ENCODE measurements around the gene PIK3CA.
"Not testable (repeated sequence)": the region's sequence is repeated elsewhere in the genome, so short reads cannot be mapped to it uniquely, and the experiment has no call there.

Gene PIK3CA

DNA sequence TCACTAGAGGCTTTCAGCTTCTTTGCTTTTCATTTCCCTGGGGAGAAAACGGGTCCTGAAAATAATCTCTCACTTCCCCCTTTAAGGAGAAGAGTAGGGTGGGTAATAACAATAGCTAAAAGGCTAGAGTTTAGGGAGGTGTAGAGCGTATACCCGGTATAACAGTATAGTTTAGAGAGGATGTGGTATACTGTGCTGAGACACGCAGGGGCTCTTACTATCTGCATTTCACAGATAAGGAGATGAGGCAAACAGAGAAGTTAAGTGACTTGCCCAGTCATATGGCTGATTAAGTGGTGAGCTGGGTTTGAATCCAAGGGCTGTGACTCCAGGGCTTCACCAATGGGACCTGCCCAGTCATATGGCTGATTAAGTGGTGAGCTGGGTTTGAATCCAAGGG is 117.7 kb downstream of the PIK3CA start:
- DNase-seq: no peak

DNA sequence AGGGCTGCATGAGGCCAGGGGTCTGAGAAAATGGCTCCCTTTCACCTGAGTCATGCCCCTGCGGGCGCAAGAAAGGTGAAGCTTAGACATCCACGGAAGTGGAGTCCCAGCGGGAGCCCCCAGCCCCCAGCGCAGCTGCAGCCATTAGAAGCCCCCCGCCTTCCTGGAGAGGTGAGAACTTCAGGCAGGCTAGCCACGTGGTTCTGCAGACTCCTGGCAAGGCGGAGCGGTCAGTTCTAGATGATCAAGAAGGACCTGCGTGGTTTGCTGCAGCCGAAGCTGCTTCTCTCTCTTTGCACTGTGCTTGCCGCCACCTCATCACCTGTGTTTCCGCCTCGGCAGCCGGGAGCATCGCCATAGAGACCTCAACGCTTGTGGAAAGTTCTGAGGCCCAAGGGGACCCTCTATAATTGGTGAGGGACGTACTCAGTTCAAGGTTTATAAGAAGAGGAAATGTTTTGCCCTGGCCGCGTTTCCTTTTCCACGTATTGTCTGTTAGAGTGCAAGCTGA is 118.6 kb downstream of the PIK3CA start:
- DNase-seq: no peak

- no peak for DNase-seq
Observed at GRCh38 chr3:179268400-179269051, 120.4 kb downstream of the PIK3CA start.

DNA sequence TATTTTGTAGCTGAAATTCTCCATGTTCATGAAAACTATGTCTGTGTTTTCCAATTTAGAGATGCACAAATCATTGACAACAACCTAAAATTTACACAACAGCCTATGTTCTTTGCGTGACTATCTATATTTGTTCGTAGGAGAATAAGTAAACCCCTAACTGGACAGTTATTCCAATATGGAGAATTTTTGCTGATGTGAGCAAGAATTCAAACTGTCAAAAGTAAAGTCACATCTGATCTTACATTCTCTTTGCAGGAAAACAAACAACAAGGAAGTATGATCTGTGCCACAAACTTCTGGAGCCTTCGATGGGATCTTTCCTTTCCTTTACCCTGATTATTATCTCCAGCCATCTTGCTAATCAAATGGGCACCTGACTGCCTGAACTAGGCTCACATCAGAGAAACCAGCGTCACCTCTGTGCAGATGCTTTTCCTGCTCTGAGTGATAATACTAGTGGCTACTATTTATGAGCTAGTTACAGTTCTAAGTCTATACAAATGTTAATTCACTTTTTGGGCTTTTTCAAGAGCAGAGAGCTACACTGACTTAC is 121.1 kb downstream of the PIK3CA start:
- DNase-seq: no peak

GRCh38 chr3:179272385-179272784 is 124.2 kb downstream of the PIK3CA start:
- peak; percentile 5 for DNase-seq

GRCh38 chr3:179274434-179274833 is 126.3 kb downstream of the PIK3CA start:
- not testable (repeated sequence) for DNase-seq

GRCh38 chr3:179276001-179276400 is 127.8 kb downstream of the PIK3CA start:
- DNase-seq: no peak

DNA sequence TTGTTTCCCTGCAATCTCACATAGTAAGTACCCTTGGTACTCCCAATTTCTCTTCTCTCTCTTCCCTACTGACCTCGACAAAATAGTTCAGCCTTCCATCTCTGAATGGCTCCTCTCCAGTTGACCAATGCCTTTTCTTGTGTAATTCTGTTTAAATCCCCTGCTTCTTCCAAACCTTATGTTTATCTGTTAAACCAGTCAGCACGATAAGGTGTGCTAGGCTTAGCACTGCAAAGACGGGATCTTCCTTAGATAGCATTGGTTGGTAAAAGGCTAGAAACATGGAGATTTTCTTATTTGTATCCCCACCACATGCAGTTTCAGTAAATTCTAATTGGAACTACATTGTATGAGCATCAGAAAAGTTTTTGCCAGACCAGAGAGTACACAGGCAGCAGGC is 128.6 kb downstream of the PIK3CA start:
- no peak for DNase-seq

- no peak for DNase-seq
Observed at GRCh38 chr3:179278151-179278550, 130.0 kb downstream of the PIK3CA start.

DNA sequence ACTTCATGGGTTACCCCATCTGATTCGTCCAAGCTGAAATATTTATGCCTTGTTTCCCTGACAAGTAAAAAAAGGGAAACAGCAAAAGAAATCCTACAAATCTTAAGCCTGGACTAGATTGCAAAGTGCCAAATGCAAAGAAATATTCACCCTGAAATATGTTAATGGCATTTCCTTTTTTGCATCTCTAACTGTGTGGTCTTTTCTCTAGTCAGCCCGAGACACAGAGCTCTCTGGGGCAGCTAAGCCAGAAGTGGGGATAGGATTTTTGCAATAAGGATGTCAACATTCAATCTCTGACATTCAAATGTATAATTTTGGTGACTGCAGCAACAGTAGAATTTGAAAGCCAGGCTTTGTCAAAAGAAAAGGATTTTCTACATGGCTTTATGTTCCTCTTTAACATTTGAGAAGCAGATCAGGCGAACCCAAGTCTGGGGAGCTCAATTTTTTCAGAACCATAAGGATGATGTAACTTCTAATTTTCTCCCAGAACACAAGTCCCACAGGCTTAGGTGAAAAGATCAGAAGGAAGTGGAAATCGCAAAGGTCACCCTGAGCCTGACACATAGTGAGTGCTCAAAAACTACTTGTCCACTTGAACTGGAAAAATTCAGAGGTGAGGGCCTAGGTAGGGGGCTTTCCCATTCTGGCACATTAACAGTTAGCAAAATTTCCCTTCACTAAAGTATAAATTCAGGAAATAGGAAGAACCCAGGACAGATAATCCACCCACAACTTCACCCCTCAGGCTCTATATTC is 131.0 kb downstream of the PIK3CA start:
- no peak for DNase-seq

DNA sequence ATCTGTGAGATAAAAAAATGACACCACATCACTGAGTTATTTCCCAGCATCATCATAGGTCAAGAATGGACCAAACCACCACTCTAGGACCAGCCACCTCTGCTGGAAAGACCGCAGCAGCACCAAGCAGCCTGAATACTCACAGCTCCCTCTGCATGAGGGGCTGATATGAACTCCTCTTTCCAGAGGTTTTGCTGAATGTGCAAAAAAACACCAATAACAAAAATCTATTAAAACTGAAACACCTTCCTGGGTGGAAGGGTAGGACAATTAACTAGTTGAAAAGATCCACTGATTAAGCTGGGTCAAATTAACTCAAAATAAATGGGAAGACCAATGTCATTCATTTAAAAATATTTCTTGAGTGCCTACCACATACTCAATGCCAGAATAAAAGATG is 131.7 kb downstream of the PIK3CA start:
- DNase-seq: no peak

GRCh38 chr3:179281825-179282224 is 133.7 kb downstream of the PIK3CA start:
- DNase-seq: no peak

- no peak for DNase-seq
Observed at GRCh38 chr3:179286331-179286730, 138.2 kb downstream of the PIK3CA start.

DNA sequence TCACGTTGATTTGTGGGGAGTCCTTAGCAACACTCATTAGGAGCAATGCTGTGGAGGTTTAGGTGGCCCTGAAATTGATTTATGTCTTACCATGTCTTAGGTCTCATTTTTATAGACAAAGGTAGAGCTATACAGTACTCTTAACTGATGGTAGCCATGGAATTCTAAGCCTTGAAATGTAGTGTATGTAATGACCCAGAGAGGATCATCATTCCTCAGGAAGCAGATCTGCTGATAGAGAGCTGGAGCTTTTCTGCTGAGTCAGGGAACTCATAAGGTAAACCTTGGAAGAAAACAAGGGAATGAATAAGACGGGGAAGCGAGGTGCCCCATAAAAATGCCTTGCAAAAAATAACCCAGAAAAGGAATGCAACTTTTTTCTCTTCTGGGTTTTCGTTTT is 140.7 kb downstream of the PIK3CA start:
- DNase-seq: no peak

DNA sequence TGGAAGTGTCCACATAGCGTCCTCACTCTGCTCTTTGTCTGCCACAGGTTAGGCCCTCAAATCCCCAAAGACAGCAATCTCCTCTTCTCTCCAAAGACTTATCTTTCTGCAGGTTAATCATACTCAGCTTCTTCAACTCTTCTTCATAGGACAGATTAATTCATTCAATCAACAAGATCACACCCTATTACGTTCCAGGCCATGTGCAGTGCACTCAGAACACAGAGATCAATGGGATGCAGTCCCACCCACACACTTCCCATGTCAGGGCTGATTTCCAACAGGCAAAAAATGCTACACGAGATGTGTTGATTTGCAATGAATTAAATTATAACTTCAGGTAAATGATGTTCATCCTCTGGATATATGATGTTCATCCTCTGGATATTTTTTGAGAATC is 141.1 kb downstream of the PIK3CA start:
- DNase-seq: no peak
